PC-3 (cell line): ENCODE measurements around the gene PRTN3. TPM values are rescaled to one million over a fixed set of nuclear protein-coding genes. Genes with fewer than 3 reads are reported as not detected.
A peak's percentile ranks its signal among the peaks of the same experiment; 100 is the strongest.

Source experiments
- ATAC-seq: fragments of 200-7000 bp; cut with Tn5 transposase; 2 replicates; pipeline ENCODE4 v1.9.1; 2020; ENCODE audit warnings: mild to moderate bottlenecking, moderate library complexity
- BruUV-seq: library from RNA; stranded (reverse); fragments of 400-500 nt; replicated peaks from 2 replicates; lab custom pipeline; 2021; lab: Mats Ljungman, UMichigan
- CTCF ChIA-PET: fragments of 300-600 bp; sonication (Branson Sonifier 250); formaldehyde crosslinking; loops from one replicate; lab custom pipeline; 2022; ENCODE audit warnings: antibody characterized with exemption; lab: Charles Lee
- POLR2A ChIA-PET: fragments of 300-600 bp; sonication (Branson Sonifier 250); formaldehyde crosslinking; loops from one replicate; lab custom pipeline; 2022; ENCODE audit warnings: antibody characterized with exemption; ENCODE audit not compliant: unreplicated experiment; lab: Charles Lee
- DNase-seq: peaks from one replicate; pipeline ENCODE4 v3.0.0-alpha.2; 2015
- H2AFZ ChIP-seq: fragments of 300-600 bp; sonication (generic); 2 replicates; pipeline ENCODE4 v1.6.0; 2016; ENCODE audit warnings: antibody characterized with exemption, low read length
- H3F3A ChIP-seq: fragments of 300-600 bp; sonication (generic); one replicate; pipeline ENCODE4 v1.6.0; 2017; ENCODE audit warnings: antibody characterized with exemption, low read length, control low read depth, mild to moderate bottlenecking; ENCODE audit not compliant: unreplicated experiment
- H3K27ac ChIP-seq: fragments of 300-600 bp; sonication (generic); 2 replicates; pipeline ENCODE4 v1.5.1; 2016; ENCODE audit warnings: mild to moderate bottlenecking, low read length
- H3K27me3 ChIP-seq: fragments of 300-600 bp; sonication (generic); 2 replicates; pipeline ENCODE4 v1.6.1; 2016; ENCODE audit warnings: low read length, mixed read lengths
- H3K36me3 ChIP-seq: fragments of 300-600 bp; sonication (generic); 2 replicates; pipeline ENCODE4 v1.6.1; 2016; ENCODE audit warnings: low read depth, mixed run types, low read length, mixed read lengths
- H3K4me1 ChIP-seq: fragments of 300-600 bp; sonication (generic); 2 replicates; pipeline ENCODE4 v1.5.1; 2016; ENCODE audit warnings: low read length; ENCODE audit not compliant: insufficient read depth
- H3K4me2 ChIP-seq: fragments of 300-600 bp; sonication (generic); 2 replicates; pipeline ENCODE4 v1.6.0; 2016; ENCODE audit warnings: low read length
- H3K4me3 ChIP-seq: fragments of 300-600 bp; sonication (generic); 2 replicates; pipeline ENCODE4 v1.5.1; 2016; ENCODE audit warnings: mild to moderate bottlenecking, low read length, mixed read lengths
- H3K79me2 ChIP-seq: fragments of 300-600 bp; sonication (generic); 2 replicates; pipeline ENCODE4 v1.6.1; 2017; ENCODE audit warnings: low read length, mixed read lengths
- H3K9ac ChIP-seq: fragments of 300-600 bp; sonication (generic); 2 replicates; pipeline ENCODE4 v1.6.0; 2016; ENCODE audit warnings: mild to moderate bottlenecking, low read length
- H3K9me2 ChIP-seq: fragments of 300-600 bp; sonication (generic); replicated peaks from 2 replicates; pipeline ENCODE4 v1.6.1; 2016; ENCODE audit warnings: mixed run types, low read length, mixed read lengths
- H3K9me3 ChIP-seq: fragments of 300-600 bp; sonication (generic); 2 replicates; pipeline ENCODE4 v1.6.1; 2016; ENCODE audit warnings: low read length, mixed read lengths
- H4K20me1 ChIP-seq: fragments of 300-600 bp; sonication (generic); 2 replicates; pipeline ENCODE4 v1.6.1; 2016; ENCODE audit warnings: low read length, mixed read lengths
- EZH2 ChIP-seq: fragments of 300-600 bp; sonication (generic); IDR thresholded peaks from one replicate; pipeline ENCODE4 v1.6.1; 2017; ENCODE audit warnings: antibody characterized with exemption, mild to moderate bottlenecking, low read length; ENCODE audit not compliant: unreplicated experiment
- EZH2phosphoT487 ChIP-seq: fragments of 300-600 bp; sonication (generic); IDR thresholded peaks from 2 replicates; pipeline ENCODE4 v1.6.1; 2018; ENCODE audit warnings: mild to moderate bottlenecking, antibody characterized with exemption, low read length, borderline replicate concordance
- intact Hi-C: fragments of 100-400 bp; cut with micrococcal nuclease; formaldehyde crosslinking; loops from 2 replicates; pipeline ENCODE4 v1.9.0; 2023
- total RNA-seq: library from RNA; depleted of rRNA; stranded (reverse); fragments of >200 nt; gene quantifications from 2 replicates; pipeline ENCODE4 v1.2.3, GENCODE V29; 2014
- TF ChIP-seq, protein P1 (sequence below): fragments of 300-600 bp; sonication (generic); conservative IDR thresholded peaks from 2 replicates; pipeline ENCODE4 v1.5.1; 2017; ENCODE audit warnings: antibody characterized with exemption, low read depth, mild to moderate bottlenecking, low read length

PRTN3 gene
- total RNA-seq, 1 experiment from 2014 or later = 0.29 TPM

DNA sequence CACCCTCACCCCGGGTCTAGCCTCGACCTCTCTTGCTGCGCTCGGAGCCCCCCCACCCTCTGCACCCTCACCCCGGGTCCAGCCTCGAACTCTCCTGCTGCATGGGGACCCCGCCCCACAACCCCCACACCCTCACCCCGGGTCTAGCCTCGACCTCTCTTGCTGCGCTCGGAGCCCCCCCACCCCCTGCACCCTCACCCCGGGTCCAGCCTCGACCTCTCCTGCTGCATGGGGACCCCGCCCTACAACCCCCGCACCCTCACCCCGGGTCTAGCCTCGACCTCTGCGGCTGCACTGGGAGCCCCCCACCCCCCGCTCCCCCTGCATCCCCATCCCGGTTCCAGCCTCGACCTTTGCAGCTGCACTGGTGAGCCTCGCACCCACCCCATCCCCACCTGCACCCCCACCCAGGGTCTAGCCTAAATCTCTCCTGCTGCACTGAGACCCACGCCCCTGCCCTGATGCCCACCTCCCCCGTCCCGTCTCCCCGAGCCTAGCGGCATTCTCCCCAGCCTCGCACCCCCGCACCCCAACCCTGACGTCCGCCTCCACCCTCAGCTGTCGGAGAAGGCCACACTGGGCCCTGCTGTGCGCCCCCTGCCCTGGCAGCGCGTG, 20.4 kb downstream of the PRTN3 start:
- H3K27me3 ChIP-seq = no peaks in the 10 kb centered on the region
- H3F3A ChIP-seq = no peaks in the 10 kb centered on the region
- H3K9me2 ChIP-seq = no peaks in the 10 kb centered on the region
- H3K79me2 ChIP-seq = no peaks in the 10 kb centered on the region
- POLR2A ChIA-PET = no interaction called here
- no TSS peak for BruUV-seq
- no peaks in the 10 kb centered on the region for H4K20me1 ChIP-seq
- no peak overlapping the region for H3K9ac ChIP-seq
- TF ChIP-seq EZH2 (no peak), EZH2phosphoT487 (no peak)
- TF ChIP-seq, protein P1, sequence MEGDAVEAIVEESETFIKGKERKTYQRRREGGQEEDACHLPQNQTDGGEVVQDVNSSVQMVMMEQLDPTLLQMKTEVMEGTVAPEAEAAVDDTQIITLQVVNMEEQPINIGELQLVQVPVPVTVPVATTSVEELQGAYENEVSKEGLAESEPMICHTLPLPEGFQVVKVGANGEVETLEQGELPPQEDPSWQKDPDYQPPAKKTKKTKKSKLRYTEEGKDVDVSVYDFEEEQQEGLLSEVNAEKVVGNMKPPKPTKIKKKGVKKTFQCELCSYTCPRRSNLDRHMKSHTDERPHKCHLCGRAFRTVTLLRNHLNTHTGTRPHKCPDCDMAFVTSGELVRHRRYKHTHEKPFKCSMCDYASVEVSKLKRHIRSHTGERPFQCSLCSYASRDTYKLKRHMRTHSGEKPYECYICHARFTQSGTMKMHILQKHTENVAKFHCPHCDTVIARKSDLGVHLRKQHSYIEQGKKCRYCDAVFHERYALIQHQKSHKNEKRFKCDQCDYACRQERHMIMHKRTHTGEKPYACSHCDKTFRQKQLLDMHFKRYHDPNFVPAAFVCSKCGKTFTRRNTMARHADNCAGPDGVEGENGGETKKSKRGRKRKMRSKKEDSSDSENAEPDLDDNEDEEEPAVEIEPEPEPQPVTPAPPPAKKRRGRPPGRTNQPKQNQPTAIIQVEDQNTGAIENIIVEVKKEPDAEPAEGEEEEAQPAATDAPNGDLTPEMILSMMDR = no peak
- ATAC-seq (no peak), DNase-seq (no peak)
- H3K4me2 ChIP-seq = peak overlapping the region; percentile 73; the same call in 1 of the 2 replicates
- no peak overlapping the region for H2AFZ ChIP-seq
- CTCF ChIA-PET = no interaction called here
- peak overlapping the region; percentile 69; the same call in 1 of the 2 replicates for H3K4me3 ChIP-seq
- no peak overlapping the region for H3K27ac ChIP-seq
- intact Hi-C loops = no loop called here
- no peaks in the 10 kb centered on the region for H3K9me3 ChIP-seq
- no peaks in the 10 kb centered on the region for H3K36me3 ChIP-seq
- no peaks in the 10 kb centered on the region for H3K4me1 ChIP-seq

DNA sequence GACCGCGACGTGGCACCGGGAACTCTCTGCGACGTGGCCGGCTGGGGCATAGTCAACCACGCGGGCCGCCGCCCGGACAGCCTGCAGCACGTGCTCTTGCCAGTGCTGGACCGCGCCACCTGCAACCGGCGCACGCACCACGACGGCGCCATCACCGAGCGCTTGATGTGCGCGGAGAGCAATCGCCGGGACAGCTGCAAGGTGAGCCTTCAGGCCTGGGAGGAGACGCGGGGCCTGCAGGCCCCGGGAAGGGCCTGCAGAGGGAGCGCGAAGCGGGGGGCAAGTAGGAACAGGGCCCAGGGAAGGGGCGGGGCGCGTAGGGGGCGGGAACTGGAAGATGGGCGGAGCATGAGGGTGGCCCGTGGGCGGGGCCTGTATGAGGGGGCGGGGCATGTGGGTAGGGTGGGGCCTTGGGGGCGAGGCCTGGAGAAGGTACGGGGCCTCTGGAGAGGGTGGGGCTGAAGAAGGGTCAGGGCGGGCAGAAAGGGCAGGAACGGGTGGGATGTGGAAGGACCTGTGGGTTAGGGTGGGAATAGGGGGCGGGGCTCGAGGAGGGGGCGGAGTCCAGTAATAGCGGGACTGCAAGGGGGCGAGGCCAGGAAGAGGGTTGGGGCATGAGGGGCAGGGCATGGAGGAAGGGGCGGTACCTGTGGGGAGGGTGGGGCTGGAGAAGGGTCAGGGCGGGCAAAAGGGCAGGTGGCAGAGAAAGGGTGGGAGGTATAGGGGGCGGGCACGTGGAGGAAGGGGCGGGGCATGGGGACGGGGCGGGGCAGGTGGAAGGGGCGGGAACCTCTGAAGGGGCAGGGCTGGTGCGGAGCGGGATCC, 21.2 kb downstream of the PRTN3 start:
- no peaks in the 10 kb centered on the region for H3K9me3 ChIP-seq
- no peaks in the 10 kb centered on the region for H3K9me2 ChIP-seq
- peak; percentile 41 for DNase-seq
- H3K4me1 ChIP-seq = no peaks in the 10 kb centered on the region
- POLR2A ChIA-PET = no interaction called here
- no peaks in the 10 kb centered on the region for H3K36me3 ChIP-seq
- CTCF ChIA-PET = no interaction called here
- H3K27ac ChIP-seq = no peak overlapping the region
- no peaks in the 10 kb centered on the region for H3F3A ChIP-seq
- BruUV-seq = no TSS peak
- no peaks in the 10 kb centered on the region for H3K27me3 ChIP-seq
- no peak overlapping the region for H3K4me3 ChIP-seq
- peak; percentile 11 for ATAC-seq
- H4K20me1 ChIP-seq = no peaks in the 10 kb centered on the region
- H3K4me2 ChIP-seq = peak overlapping the region; percentile 22; the same call in 1 of the 2 replicates
- intact Hi-C loops = no loop called here
- TF ChIP-seq EZH2phosphoT487 (no peak), EZH2 (no peak)
- TF ChIP-seq, protein P1 = no peak
- no peak overlapping the region for H2AFZ ChIP-seq
- H3K9ac ChIP-seq = no peak overlapping the region
- H3K79me2 ChIP-seq = no peaks in the 10 kb centered on the region
